ENCODE measurements around the gene BUD23.
A peak's percentile ranks its signal among the peaks of the same experiment; 100 is the strongest.
"Not testable (repeated sequence)": the region's sequence is repeated elsewhere in the genome, so short reads cannot be mapped to it uniquely, and the experiment has no call there.

BUD23 gene

DNA sequence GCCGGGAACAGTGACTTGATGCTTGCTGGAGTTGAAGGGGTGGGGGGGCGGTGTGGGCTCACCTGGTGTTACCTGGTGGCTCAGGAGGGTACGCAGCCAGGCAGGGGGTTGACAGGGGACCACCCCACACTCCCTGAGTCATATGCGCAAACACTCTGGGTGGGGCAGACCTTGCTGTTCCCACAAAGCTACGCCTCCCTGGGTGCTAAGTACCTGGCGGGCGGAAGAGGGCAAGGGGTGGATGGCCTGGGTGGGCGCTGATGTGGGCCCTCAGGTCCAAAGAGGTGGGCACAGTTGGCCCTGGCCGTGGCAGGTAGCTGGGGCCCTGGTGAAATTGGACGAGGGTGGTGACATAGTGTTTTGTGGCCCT, 22.1 kb downstream of the BUD23 start:
- Histone ChIP-seq H3K27ac (peak overlapping the region; percentile 20 to 47), H3K4me3 (no peak overlapping the region)
- DNase-seq (ENCODE audit: low spot score): no peak
- no peak for TF ChIP-seq CTCF (IDR thresholded peaks at IDR 0.05)

GRCh38 chr7:73706126-73707044, 23.0 kb downstream of the BUD23 start:
- DNase-seq (ENCODE audit: low spot score): no peak
- TF ChIP-seq CTCF (IDR thresholded peaks at IDR 0.05): no peak
- H3K4me3 ChIP-seq: no peak overlapping the region
- peak overlapping the region; percentile 20 to 47 for H3K27ac ChIP-seq

- no peak for TF ChIP-seq CTCF (IDR thresholded peaks at IDR 0.05)
- Histone ChIP-seq H3K4me3 (no peak overlapping the region), H3K27ac (no peak overlapping the region)
- no peak for DNase-seq (ENCODE audit: low spot score)
Observed at GRCh38 chr7:73707045-73707631, 23.7 kb downstream of the BUD23 start.

DNA sequence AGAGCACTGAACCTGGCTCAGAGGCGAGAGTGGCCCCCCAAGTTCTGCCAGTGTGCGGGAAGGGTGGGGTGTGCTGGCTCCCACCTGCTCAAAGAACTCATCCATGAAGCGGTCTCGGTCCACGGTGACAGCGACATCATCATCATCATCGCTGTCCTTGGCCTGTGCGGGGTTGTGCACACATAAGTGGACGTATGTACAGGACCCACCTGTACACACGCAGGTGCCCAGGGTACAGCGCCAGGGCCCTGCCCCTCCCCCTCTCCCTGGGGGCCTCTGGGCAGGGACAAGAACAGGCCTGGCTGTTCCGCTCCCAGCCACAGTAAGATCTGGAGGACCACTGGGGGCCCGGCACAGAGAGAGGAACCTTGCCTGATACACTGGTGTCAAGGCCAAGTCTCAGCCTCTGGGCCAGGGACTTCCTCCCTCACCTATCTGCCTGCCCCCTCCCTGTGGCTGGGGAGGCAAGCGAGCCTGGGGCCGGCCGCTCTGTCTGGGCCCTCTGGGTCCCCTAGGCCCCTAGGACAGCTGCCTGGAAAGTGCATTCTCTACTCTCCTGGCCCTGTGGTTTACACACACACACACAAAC, 25.7 kb downstream of the BUD23 start:
- no peak overlapping the region for H3K27ac ChIP-seq
- DNase-seq (ENCODE audit: low spot score): no peak
- H3K4me3 ChIP-seq: no peak overlapping the region
- no peak for TF ChIP-seq CTCF (IDR thresholded peaks at IDR 0.05)

- TF ChIP-seq CTCF (IDR thresholded peaks at IDR 0.05): no peak
- no peak overlapping the region for H3K4me3 ChIP-seq
- no peak overlapping the region for H3K27ac ChIP-seq
- DNase-seq (ENCODE audit: low spot score): no peak
Observed at GRCh38 chr7:73712773-73713172, 29.4 kb downstream of the BUD23 start.

- DNase-seq (ENCODE audit: low spot score); H3K4me3 ChIP-seq; H3K27ac ChIP-seq: not testable (repeated sequence)
Observed at GRCh38 chr7:73713319-73713718, 29.9 kb downstream of the BUD23 start.

GRCh38 chr7:73715648-73716317, 32.4 kb downstream of the BUD23 start:
- TF ChIP-seq CTCF (IDR thresholded peaks at IDR 0.05): no peak
- Histone ChIP-seq H3K4me3 (no peak overlapping the region), H3K27ac (no peak overlapping the region)
- no peak for DNase-seq (ENCODE audit: low spot score)

Data from coronary artery (tissue), 2 donors.